ENCODE data around the gene DPP9.
"Not testable (repeated sequence)": the region's sequence is repeated elsewhere in the genome, so short reads cannot be mapped to it uniquely, and the experiment has no call there.

The DPP9 gene

GRCh38 chr19:4686700-4687099 is 36.9 kb downstream of the DPP9 start:
- no peak for TF ChIP-seq CTCF (IDR thresholded peaks at IDR 0.05; ENCODE audit: control insufficient read depth, insufficient read depth, low read depth, low read length, missing control alignments)
- DNase-seq (ENCODE audit: low read depth), result no peak
- H3K4me3 ChIP-seq (ENCODE audit: control insufficient read depth, low read depth, low read length), result no peak overlapping the region

GRCh38 chr19:4684312-4685095 is 39.1 kb downstream of the DPP9 start:
- no peak overlapping the region for H3K4me3 ChIP-seq (ENCODE audit: control insufficient read depth, low read depth, low read length)
- DNase-seq (ENCODE audit: low read depth), result no peak
- TF ChIP-seq CTCF (IDR thresholded peaks at IDR 0.05; ENCODE audit: control insufficient read depth, insufficient read depth, low read depth, low read length, missing control alignments), result no peak

GRCh38 chr19:4682417-4683200 is 41.0 kb downstream of the DPP9 start:
- TF ChIP-seq CTCF (IDR thresholded peaks at IDR 0.05; ENCODE audit: control insufficient read depth, insufficient read depth, low read depth, low read length, missing control alignments), result no peak
- H3K4me3 ChIP-seq (ENCODE audit: control insufficient read depth, low read depth, low read length), result no peak overlapping the region
- DNase-seq (ENCODE audit: low read depth), result no peak

- DNase-seq (ENCODE audit: low read depth); H3K4me3 ChIP-seq (ENCODE audit: control insufficient read depth, low read depth, low read length): not testable (repeated sequence)
These were observed 43.6 kb downstream of the DPP9 start for GRCh38 chr19:4680021-4680420.

- no peak overlapping the region for H3K4me3 ChIP-seq (ENCODE audit: control insufficient read depth, low read depth, low read length)
- no peak for DNase-seq (ENCODE audit: low read depth)
- TF ChIP-seq CTCF (IDR thresholded peaks at IDR 0.05; ENCODE audit: control insufficient read depth, insufficient read depth, low read depth, low read length, missing control alignments), result no peak
These were observed 44.5 kb downstream of the DPP9 start for GRCh38 chr19:4678881-4679790.

- no peak overlapping the region for H3K4me3 ChIP-seq (ENCODE audit: control insufficient read depth, low read depth, low read length)
- peak; percentile 57 for TF ChIP-seq CTCF (IDR thresholded peaks at IDR 0.05; ENCODE audit: control insufficient read depth, insufficient read depth, low read depth, low read length, missing control alignments)
- no peak for DNase-seq (ENCODE audit: low read depth)
These were observed 46.5 kb downstream of the DPP9 start for GRCh38 chr19:4676955-4677731.

All from AG09309 (cell line).